BE2C (cell line): ENCODE data around the gene IL6R.

Experiments
- DNase-seq: peaks from one replicate; pipeline ENCODE4 v3.0.0-alpha.2; 2020
- H3K27me3 ChIP-seq: fragments of 250-450 bp; sonication (Bioruptor Pico); 2 replicates; pipeline ENCODE4 v1.5.1; 2020; ENCODE audit warnings: mild to moderate bottlenecking
- H3K36me3 ChIP-seq: fragments of 250-450 bp; sonication (Bioruptor Pico); 2 replicates; pipeline ENCODE4 v1.5.1; 2020; ENCODE audit warnings: mild to moderate bottlenecking
- H3K4me1 ChIP-seq: fragments of 250-450 bp; sonication (Bioruptor Pico); 2 replicates; pipeline ENCODE4 v1.5.1; 2020
- H3K4me3 ChIP-seq: 2 replicates; pipeline ENCODE4 v1.5.1; 2011; ENCODE audit warnings: low read depth, low read length
- H3K9me3 ChIP-seq: fragments of 250-450 bp; sonication (Bioruptor Pico); 2 replicates; pipeline ENCODE4 v1.5.1; 2020
- CTCF ChIP-seq: IDR thresholded peaks from 2 replicates; pipeline ENCODE4 v1.5.1; 2012; ENCODE audit warnings: mild to moderate bottlenecking, low read depth, low read length

IL6R gene

GRCh38 chr1:154502066-154502743 is 97.1 kb downstream of the IL6R start, which contains the start of the genes SHE and TDRD10:
Gene SHE, minus strand, starts transcription at chr1:154502412. Its CDS starts 386 bp downstream, at chr1:154502026.
Gene TDRD10, plus strand, starts transcription at chr1:154502219. Its CDS starts 4,685 bp downstream, at chr1:154506904.
- peaks cover 12% of the 10 kb centered on the region for H3K9me3 ChIP-seq
- peaks cover 68% of the 10 kb centered on the region for H3K27me3 ChIP-seq
- H3K4me1 ChIP-seq, result no peaks in the 10 kb centered on the region
- no peak for TF ChIP-seq CTCF
- no peak for DNase-seq
- no peak within 1 kb of the TSS for H3K4me3 ChIP-seq
- no peaks in the 10 kb centered on the region for H3K36me3 ChIP-seq

GRCh38 chr1:154502744-154503115 is 97.6 kb downstream of the IL6R start:
- TF ChIP-seq CTCF, result no peak
- H3K9me3 ChIP-seq, result peaks cover 12% of the 10 kb centered on the region
- DNase-seq, result no peak
- no peaks in the 10 kb centered on the region for H3K36me3 ChIP-seq
- H3K27me3 ChIP-seq, result peaks cover 73% of the 10 kb centered on the region
- no peak overlapping the region for H3K4me3 ChIP-seq
- H3K4me1 ChIP-seq, result no peaks in the 10 kb centered on the region

- Histone ChIP-seq H3K4me1 (no peaks in the 10 kb centered on the region), H3K9me3 (peaks cover 12% of the 10 kb centered on the region), H3K36me3 (no peaks in the 10 kb centered on the region), H3K4me3 (no peak overlapping the region), H3K27me3 (peaks cover 82% of the 10 kb centered on the region)
- no peak for TF ChIP-seq CTCF
- DNase-seq, result no peak
These were observed 98.8 kb downstream of the IL6R start for GRCh38 chr1:154503898-154504297.

GRCh38 chr1:154512760-154513159 is 107.6 kb downstream of the IL6R start:
- Histone ChIP-seq H3K4me1 (no peaks in the 10 kb centered on the region), H3K9me3 (no peaks in the 10 kb centered on the region), H3K27me3 (peaks cover 24% of the 10 kb centered on the region), H3K4me3 (no peak overlapping the region), H3K36me3 (no peaks in the 10 kb centered on the region)
- no peak for TF ChIP-seq CTCF
- DNase-seq, result no peak

GRCh38 chr1:154514066-154514553 is 109.0 kb downstream of the IL6R start:
- TF ChIP-seq CTCF, result no peak
- Histone ChIP-seq H3K4me3 (no peak overlapping the region), H3K4me1 (no peaks in the 10 kb centered on the region), H3K9me3 (no peaks in the 10 kb centered on the region), H3K27me3 (peaks cover 14% of the 10 kb centered on the region), H3K36me3 (no peaks in the 10 kb centered on the region)
- no peak for DNase-seq

GRCh38 chr1:154517661-154518060 is 112.5 kb downstream of the IL6R start:
- no peak for TF ChIP-seq CTCF
- Histone ChIP-seq H3K36me3 (no peaks in the 10 kb centered on the region), H3K27me3 (no peaks in the 10 kb centered on the region; the same call in 1 of the 2 replicates), H3K4me1 (no peaks in the 10 kb centered on the region), H3K4me3 (no peak overlapping the region), H3K9me3 (no peaks in the 10 kb centered on the region)
- DNase-seq, result no peak
